SK-N-SH treated with all-trans-retinoic acid at 6 μM for 48 hours (cell line): ENCODE data around the gene EXOSC2.

Experiments
- ATAC-seq: fragments of 200-7000 bp; cut with Tn5 transposase; 3 replicates; pipeline ENCODE4 v1.9.1; 2020; ENCODE audit warnings: mild to moderate bottlenecking, moderate library complexity
- ARNTL ChIP-seq: fragments of 450-650 bp; formaldehyde crosslinking; IDR thresholded peaks from 2 replicates; pipeline ENCODE4 v1.5.0; 2020; ENCODE audit warnings: low read depth, mild to moderate bottlenecking, moderate library complexity, borderline replicate concordance
- BACH2 ChIP-seq: fragments of 250-450 bp; sonication (Bioruptor Pico); IDR thresholded peaks from 2 replicates; pipeline ENCODE4 v1.9.0; 2021; ENCODE audit warnings: mild to moderate bottlenecking, borderline replicate concordance
- CSDC2 ChIP-seq: fragments of 250-450 bp; sonication (Bioruptor Pico); IDR thresholded peaks from 2 replicates; pipeline ENCODE4 v1.5.0; 2020; ENCODE audit warnings: mild to moderate bottlenecking, moderate library complexity
- ESRRG ChIP-seq: fragments of 250-450 bp; sonication (Bioruptor Pico); IDR thresholded peaks from 2 replicates; pipeline ENCODE4 v1.6.1; 2021; ENCODE audit warnings: mild to moderate bottlenecking
- GLIS3 ChIP-seq: fragments of 250-450 bp; sonication (Bioruptor Pico); IDR thresholded peaks from 2 replicates; pipeline ENCODE4 v1.5.0; 2020; ENCODE audit warnings: mild to moderate bottlenecking, moderate library complexity
- PPARA ChIP-seq: fragments of 250-450 bp; sonication (Bioruptor Pico); IDR thresholded peaks from 2 replicates; pipeline ENCODE4 v1.5.0; 2020; ENCODE audit warnings: mild to moderate bottlenecking, borderline replicate concordance
- RARB ChIP-seq: fragments of 250-450 bp; sonication (Bioruptor Pico); IDR thresholded peaks from 2 replicates; pipeline ENCODE4 v1.8.0; 2021; ENCODE audit warnings: mild to moderate bottlenecking, moderate library complexity
- SNAI2 ChIP-seq: fragments of 250-450 bp; sonication (Bioruptor Pico); IDR thresholded peaks from 2 replicates; pipeline ENCODE4 v1.5.0; 2020; ENCODE audit warnings: mild to moderate bottlenecking, moderate library complexity
- TCF4 ChIP-seq: fragments of 250-450 bp; sonication (Bioruptor Pico); IDR thresholded peaks from 2 replicates; pipeline ENCODE4 v1.8.0; 2021; ENCODE audit warnings: mild to moderate bottlenecking, moderate library complexity, borderline replicate concordance
- TOX ChIP-seq: fragments of 250-450 bp; sonication (Bioruptor Pico); IDR thresholded peaks from 2 replicates; pipeline ENCODE4 v1.8.0; 2021; ENCODE audit warnings: mild to moderate bottlenecking, moderate library complexity, borderline replicate concordance
- ZC3H10 ChIP-seq: fragments of 250-450 bp; sonication (Bioruptor Pico); IDR thresholded peaks from 2 replicates; pipeline ENCODE4 v1.5.1; 2021; ENCODE audit warnings: mild to moderate bottlenecking, moderate library complexity
- ZFP3 ChIP-seq: fragments of 250-450 bp; sonication (Bioruptor Pico); IDR thresholded peaks from 2 replicates; pipeline ENCODE4 v1.5.0; 2020; ENCODE audit warnings: mild to moderate bottlenecking, moderate library complexity
- ZNF565 ChIP-seq: fragments of 450-650 bp; formaldehyde crosslinking; conservative IDR thresholded peaks from 2 replicates; pipeline ENCODE4 v1.5.0; 2020; ENCODE audit warnings: low read depth, mild to moderate bottlenecking, moderate library complexity
- ZNF70 ChIP-seq: fragments of 450-650 bp; formaldehyde crosslinking; IDR thresholded peaks from 2 replicates; pipeline ENCODE4 v1.5.0; 2020; ENCODE audit warnings: mild to moderate bottlenecking, moderate library complexity
- ZNF8 ChIP-seq: fragments of 450-650 bp; formaldehyde crosslinking; IDR thresholded peaks from 2 replicates; pipeline ENCODE4 v1.5.0; 2020; ENCODE audit warnings: mild to moderate bottlenecking, moderate library complexity
- TF ChIP-seq, protein P1 (sequence below): fragments of 250-450 bp; sonication (Bioruptor Pico); IDR thresholded peaks from 2 replicates; pipeline ENCODE4 v1.8.0; 2021; ENCODE audit warnings: low read depth, mild to moderate bottlenecking, moderate library complexity, borderline replicate concordance
- TF ChIP-seq, protein P2 (sequence below): fragments of 250-450 bp; sonication (Bioruptor Pico); IDR thresholded peaks from 2 replicates; pipeline ENCODE4 v1.5.0; 2020; ENCODE audit warnings: mild to moderate bottlenecking, moderate library complexity
- TF ChIP-seq, protein P3 (sequence below): fragments of 250-450 bp; sonication (Bioruptor Pico); IDR thresholded peaks from 2 replicates; pipeline ENCODE4 v1.5.1; 2020; ENCODE audit warnings: low read depth, mild to moderate bottlenecking, moderate library complexity
- TF ChIP-seq, protein P4 (sequence below): fragments of 250-450 bp; sonication (Bioruptor Pico); IDR thresholded peaks from 2 replicates; pipeline ENCODE4 v1.5.1; 2021; ENCODE audit warnings: mild to moderate bottlenecking, moderate library complexity
- TF ChIP-seq, protein P5 (sequence below): fragments of 250-450 bp; sonication (Bioruptor Pico); IDR thresholded peaks from 2 replicates; pipeline ENCODE4 v1.8.0; 2020; ENCODE audit warnings: mild to moderate bottlenecking, moderate library complexity, borderline replicate concordance

The EXOSC2 gene

DNA sequence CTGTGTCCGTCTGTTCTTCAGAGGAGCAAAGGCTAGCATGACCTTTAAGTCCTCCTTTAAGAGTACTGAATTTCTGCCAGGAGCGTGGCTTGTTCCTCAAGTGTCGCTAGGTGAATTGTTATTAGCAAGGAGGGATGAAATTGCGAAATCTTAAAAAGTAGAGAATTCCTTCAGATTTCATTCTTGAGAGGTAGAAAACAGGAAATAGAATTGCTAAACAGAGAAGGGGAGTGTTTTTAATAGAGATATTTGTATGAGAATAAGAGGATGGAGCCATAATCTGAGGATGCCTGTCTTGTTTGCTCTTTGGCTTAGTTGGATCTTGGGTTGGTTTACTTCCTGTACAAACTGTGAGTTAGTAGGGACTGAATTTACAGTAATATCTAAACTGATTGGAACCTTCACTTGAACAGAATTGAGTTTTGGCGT, 39.2 kb downstream of the EXOSC2 start:
- no peak for ATAC-seq
- TF ChIP-seq BACH2 (CRISPR knock-in tag) (no peak), ZC3H10 (CRISPR knock-in tag) (0 out of 2 replicates have a peak, but pooled peaks have one; percentile 36)

DNA sequence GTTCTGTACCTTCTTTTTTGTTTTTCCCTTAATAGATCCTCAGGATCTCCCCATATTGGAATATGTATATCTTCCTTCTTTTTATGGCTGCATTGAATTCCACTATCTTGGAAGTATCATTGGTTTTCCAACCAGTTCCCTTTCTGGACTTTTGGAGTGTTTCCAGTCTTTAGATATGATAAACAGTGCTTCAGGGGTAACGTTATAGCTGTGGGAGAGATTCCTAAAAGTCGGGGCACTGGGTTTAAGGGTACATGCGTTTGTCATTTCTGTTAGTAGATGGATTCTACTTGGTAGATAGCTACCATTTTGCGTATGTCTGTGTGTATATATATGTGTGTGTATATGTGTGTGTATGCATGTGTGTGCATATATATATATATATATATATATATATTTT, 42.0 kb downstream of the EXOSC2 start:
- TF ChIP-seq, protein P1, sequence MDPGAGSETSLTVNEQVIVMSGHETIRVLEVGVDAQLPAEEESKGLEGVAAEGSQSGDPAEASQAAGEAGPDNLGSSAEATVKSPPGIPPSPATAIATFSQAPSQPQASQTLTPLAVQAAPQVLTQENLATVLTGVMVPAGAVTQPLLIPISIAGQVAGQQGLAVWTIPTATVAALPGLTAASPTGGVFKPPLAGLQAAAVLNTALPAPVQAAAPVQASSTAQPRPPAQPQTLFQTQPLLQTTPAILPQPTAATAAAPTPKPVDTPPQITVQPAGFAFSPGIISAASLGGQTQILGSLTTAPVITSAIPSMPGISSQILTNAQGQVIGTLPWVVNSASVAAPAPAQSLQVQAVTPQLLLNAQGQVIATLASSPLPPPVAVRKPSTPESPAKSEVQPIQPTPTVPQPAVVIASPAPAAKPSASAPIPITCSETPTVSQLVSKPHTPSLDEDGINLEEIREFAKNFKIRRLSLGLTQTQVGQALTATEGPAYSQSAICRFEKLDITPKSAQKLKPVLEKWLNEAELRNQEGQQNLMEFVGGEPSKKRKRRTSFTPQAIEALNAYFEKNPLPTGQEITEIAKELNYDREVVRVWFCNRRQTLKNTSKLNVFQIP (CRISPR knock-in tag) = no peak
- TF ChIP-seq CSDC2 (no peak), ZNF565 (no peak), ZNF70 (CRISPR knock-in tag) (no peak), RARB (CRISPR knock-in tag) (no peak), SNAI2 (CRISPR knock-in tag) (no peak), TOX (CRISPR knock-in tag) (no peak), ESRRG (CRISPR knock-in tag) (no peak)
- TF ChIP-seq, protein P2, sequence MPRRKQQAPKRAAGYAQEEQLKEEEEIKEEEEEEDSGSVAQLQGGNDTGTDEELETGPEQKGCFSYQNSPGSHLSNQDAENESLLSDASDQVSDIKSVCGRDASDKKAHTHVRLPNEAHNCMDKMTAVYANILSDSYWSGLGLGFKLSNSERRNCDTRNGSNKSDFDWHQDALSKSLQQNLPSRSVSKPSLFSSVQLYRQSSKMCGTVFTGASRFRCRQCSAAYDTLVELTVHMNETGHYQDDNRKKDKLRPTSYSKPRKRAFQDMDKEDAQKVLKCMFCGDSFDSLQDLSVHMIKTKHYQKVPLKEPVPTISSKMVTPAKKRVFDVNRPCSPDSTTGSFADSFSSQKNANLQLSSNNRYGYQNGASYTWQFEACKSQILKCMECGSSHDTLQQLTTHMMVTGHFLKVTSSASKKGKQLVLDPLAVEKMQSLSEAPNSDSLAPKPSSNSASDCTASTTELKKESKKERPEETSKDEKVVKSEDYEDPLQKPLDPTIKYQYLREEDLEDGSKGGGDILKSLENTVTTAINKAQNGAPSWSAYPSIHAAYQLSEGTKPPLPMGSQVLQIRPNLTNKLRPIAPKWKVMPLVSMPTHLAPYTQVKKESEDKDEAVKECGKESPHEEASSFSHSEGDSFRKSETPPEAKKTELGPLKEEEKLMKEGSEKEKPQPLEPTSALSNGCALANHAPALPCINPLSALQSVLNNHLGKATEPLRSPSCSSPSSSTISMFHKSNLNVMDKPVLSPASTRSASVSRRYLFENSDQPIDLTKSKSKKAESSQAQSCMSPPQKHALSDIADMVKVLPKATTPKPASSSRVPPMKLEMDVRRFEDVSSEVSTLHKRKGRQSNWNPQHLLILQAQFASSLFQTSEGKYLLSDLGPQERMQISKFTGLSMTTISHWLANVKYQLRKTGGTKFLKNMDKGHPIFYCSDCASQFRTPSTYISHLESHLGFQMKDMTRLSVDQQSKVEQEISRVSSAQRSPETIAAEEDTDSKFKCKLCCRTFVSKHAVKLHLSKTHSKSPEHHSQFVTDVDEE (CRISPR knock-in tag) = no peak
- TF ChIP-seq, protein P3, sequence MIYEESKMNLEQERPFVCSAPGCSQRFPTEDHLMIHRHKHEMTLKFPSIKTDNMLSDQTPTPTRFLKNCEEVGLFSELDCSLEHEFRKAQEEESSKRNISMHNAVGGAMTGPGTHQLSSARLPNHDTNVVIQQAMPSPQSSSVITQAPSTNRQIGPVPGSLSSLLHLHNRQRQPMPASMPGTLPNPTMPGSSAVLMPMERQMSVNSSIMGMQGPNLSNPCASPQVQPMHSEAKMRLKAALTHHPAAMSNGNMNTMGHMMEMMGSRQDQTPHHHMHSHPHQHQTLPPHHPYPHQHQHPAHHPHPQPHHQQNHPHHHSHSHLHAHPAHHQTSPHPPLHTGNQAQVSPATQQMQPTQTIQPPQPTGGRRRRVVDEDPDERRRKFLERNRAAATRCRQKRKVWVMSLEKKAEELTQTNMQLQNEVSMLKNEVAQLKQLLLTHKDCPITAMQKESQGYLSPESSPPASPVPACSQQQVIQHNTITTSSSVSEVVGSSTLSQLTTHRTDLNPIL (CRISPR knock-in tag) = no peak
- no peak for ATAC-seq

DNA sequence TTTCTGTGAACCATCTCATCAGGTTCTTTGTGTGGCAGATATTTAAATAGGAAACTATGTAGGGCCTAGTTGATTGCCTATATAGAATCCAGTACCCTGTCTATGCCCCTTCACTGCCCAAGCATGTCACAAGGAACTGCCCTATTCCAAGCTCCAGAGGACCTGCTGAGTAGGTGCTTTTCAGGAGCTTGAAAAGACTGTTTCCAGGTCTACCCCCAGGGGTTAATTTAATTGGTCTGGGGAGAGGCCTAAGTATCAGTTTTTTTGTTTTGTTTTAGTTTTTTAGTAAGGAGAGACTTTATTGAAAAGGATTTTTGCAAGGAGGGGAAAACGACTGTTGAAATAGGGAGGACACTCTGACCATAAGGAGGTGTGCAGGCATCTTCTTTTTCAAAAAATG, 43.3 kb downstream of the EXOSC2 start:
- ATAC-seq = no peak

More for the DNA sequence above, 43.3 kb downstream of the EXOSC2 start:
- TF ChIP-seq TCF4 (no peak), CSDC2 (no peak), PPARA (CRISPR knock-in tag) (no peak), ZFP3 (CRISPR knock-in tag) (no peak), SNAI2 (CRISPR knock-in tag) (no peak), ZNF70 (CRISPR knock-in tag) (no peak), ZNF8 (no peak), ZC3H10 (CRISPR knock-in tag) (no peak), TOX (CRISPR knock-in tag) (no peak), GLIS3 (no peak), ARNTL (CRISPR knock-in tag) (no peak)
- TF ChIP-seq, protein P3 (CRISPR knock-in tag) = no peak
- TF ChIP-seq, protein P4, sequence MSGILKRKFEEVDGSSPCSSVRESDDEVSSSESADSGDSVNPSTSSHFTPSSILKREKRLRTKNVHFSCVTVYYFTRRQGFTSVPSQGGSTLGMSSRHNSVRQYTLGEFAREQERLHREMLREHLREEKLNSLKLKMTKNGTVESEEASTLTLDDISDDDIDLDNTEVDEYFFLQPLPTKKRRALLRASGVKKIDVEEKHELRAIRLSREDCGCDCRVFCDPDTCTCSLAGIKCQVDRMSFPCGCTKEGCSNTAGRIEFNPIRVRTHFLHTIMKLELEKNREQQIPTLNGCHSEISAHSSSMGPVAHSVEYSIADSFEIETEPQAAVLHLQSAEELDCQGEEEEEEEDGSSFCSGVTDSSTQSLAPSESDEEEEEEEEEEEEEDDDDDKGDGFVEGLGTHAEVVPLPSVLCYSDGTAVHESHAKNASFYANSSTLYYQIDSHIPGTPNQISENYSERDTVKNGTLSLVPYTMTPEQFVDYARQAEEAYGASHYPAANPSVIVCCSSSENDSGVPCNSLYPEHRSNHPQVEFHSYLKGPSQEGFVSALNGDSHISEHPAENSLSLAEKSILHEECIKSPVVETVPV = no peak
- TF ChIP-seq, protein P1 (CRISPR knock-in tag) = no peak
- TF ChIP-seq, protein P5, sequence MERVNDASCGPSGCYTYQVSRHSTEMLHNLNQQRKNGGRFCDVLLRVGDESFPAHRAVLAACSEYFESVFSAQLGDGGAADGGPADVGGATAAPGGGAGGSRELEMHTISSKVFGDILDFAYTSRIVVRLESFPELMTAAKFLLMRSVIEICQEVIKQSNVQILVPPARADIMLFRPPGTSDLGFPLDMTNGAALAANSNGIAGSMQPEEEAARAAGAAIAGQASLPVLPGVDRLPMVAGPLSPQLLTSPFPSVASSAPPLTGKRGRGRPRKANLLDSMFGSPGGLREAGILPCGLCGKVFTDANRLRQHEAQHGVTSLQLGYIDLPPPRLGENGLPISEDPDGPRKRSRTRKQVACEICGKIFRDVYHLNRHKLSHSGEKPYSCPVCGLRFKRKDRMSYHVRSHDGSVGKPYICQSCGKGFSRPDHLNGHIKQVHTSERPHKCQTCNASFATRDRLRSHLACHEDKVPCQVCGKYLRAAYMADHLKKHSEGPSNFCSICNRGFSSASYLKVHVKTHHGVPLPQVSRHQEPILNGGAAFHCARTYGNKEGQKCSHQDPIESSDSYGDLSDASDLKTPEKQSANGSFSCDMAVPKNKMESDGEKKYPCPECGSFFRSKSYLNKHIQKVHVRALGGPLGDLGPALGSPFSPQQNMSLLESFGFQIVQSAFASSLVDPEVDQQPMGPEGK (CRISPR knock-in tag) = no peak
